Osteoblast (primary cell): ENCODE data around the gene RNH1. TPM values are rescaled to one million over a fixed set of nuclear protein-coding genes. Genes with fewer than 3 reads are reported as not detected.
A peak's percentile ranks its signal among the peaks of the same experiment; 100 is the strongest.

Source experiments
- DNase-seq: peaks from one replicate; pipeline ENCODE4 v3.0.0; 2011; ENCODE audit warnings: low spot score, mixed read lengths; ENCODE audit not compliant: insufficient read length; ENCODE audit errors: missing footprints
- H2AFZ ChIP-seq: 2 replicates; pipeline ENCODE4 v1.6.0; 2011; ENCODE audit warnings: mild to moderate bottlenecking, low read length
- H3K27ac ChIP-seq: 2 replicates; pipeline ENCODE4 v1.5.1; 2011; ENCODE audit warnings: mild to moderate bottlenecking, low read depth, low read length, moderate library complexity
- H3K27me3 ChIP-seq: 2 replicates; pipeline ENCODE4 v1.6.0; 2012; ENCODE audit warnings: mild to moderate bottlenecking, control low read depth, inconsistent platforms, low read length, moderate library complexity; ENCODE audit not compliant: insufficient read depth
- H3K36me3 ChIP-seq: 2 replicates; pipeline ENCODE4 v1.5.1; 2011; ENCODE audit warnings: mild to moderate bottlenecking, low read length, control low read depth, moderate library complexity; ENCODE audit not compliant: insufficient read depth
- H3K4me1 ChIP-seq: 2 replicates; pipeline ENCODE4 v1.5.1; 2011; ENCODE audit warnings: mild to moderate bottlenecking, low read length, control low read depth, moderate library complexity; ENCODE audit not compliant: insufficient read depth
- H3K4me2 ChIP-seq: 2 replicates; pipeline ENCODE4 v1.6.0; 2011; ENCODE audit warnings: mild to moderate bottlenecking, low read length; ENCODE audit not compliant: insufficient read depth
- H3K4me3 ChIP-seq: fragments of 200-600 bp; sonication (generic); 3 replicates; pipeline ENCODE4 v1.5.1; 2012; ENCODE audit warnings: mild to moderate bottlenecking, low read length, inconsistent platforms; ENCODE audit not compliant: insufficient read depth
- H3K79me2 ChIP-seq: 2 replicates; pipeline ENCODE4 v1.6.0; 2012; ENCODE audit warnings: mild to moderate bottlenecking, low read length, control low read depth, inconsistent platforms; ENCODE audit not compliant: insufficient read depth
- H3K9me3 ChIP-seq: 2 replicates; pipeline ENCODE4 v1.5.1; 2011; ENCODE audit warnings: low read depth, low read length, control low read depth
- H4K20me1 ChIP-seq: 2 replicates; pipeline ENCODE4 v1.6.0; 2012; ENCODE audit warnings: mild to moderate bottlenecking, low read length, control low read depth; ENCODE audit not compliant: insufficient read depth
- total RNA-seq: library from RNA; depleted of rRNA; stranded (reverse); fragments of >200 nt; gene quantifications from 2 replicates; pipeline ENCODE4 v1.2.3, GENCODE V29; 2012
- TF ChIP-seq, protein P1 (sequence below): IDR thresholded peaks from 2 replicates; pipeline ENCODE4 v1.5.1; 2011; ENCODE audit warnings: mild to moderate bottlenecking, low read depth, low read length, moderate library complexity; ENCODE audit errors: extremely low read depth

RNH1 gene
- total RNA-seq, 1 donor, result 506 TPM

DNA sequence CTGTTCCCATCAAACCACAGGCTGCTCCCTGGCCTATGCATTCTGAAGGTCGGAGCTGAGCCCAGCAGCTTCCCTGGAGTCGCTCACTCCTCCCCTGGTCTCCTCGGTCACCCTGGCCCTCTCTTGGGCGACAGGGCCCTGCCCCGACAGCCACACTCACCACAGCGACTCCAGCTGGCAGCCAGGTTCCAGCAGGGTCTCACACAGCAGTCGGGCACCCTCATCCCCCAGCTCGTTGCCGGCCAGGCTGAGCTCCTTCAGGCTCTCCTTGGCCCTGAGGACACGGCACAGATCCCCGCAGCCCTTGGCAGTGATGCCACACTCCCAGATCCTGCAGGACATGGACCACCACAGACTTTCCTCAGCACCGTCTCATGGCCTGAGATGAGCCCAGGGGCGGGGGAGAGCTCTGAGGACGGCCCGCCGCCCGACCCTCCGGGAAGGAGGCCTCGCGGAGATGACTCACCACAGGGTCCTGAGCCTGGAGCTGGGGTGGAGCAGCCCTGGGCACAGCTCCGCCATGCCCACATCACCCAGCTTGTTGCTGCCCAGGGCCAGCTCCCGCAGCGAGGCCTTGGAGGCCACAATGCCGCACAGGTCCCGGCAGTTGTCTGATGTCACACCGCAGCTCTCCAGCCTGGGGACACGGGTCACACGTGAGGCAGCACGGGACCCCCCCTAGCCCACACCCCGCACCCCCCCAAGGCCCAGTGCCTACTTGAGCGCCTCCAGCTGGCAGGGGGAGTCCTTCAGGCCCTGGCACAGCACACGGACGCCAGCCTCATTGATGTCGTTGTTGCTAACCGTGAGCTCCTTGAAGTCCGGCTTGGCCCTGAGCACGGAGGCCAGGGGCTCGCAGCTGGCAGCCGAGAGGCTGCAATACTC lies 8.5 kb downstream of the RNH1 start:
- peaks cover 58% of the 10 kb centered on the region for H3K79me2 ChIP-seq
- no peak overlapping the region for H3K4me2 ChIP-seq
- TF ChIP-seq, protein P1, sequence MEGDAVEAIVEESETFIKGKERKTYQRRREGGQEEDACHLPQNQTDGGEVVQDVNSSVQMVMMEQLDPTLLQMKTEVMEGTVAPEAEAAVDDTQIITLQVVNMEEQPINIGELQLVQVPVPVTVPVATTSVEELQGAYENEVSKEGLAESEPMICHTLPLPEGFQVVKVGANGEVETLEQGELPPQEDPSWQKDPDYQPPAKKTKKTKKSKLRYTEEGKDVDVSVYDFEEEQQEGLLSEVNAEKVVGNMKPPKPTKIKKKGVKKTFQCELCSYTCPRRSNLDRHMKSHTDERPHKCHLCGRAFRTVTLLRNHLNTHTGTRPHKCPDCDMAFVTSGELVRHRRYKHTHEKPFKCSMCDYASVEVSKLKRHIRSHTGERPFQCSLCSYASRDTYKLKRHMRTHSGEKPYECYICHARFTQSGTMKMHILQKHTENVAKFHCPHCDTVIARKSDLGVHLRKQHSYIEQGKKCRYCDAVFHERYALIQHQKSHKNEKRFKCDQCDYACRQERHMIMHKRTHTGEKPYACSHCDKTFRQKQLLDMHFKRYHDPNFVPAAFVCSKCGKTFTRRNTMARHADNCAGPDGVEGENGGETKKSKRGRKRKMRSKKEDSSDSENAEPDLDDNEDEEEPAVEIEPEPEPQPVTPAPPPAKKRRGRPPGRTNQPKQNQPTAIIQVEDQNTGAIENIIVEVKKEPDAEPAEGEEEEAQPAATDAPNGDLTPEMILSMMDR, result no peak

DNA sequence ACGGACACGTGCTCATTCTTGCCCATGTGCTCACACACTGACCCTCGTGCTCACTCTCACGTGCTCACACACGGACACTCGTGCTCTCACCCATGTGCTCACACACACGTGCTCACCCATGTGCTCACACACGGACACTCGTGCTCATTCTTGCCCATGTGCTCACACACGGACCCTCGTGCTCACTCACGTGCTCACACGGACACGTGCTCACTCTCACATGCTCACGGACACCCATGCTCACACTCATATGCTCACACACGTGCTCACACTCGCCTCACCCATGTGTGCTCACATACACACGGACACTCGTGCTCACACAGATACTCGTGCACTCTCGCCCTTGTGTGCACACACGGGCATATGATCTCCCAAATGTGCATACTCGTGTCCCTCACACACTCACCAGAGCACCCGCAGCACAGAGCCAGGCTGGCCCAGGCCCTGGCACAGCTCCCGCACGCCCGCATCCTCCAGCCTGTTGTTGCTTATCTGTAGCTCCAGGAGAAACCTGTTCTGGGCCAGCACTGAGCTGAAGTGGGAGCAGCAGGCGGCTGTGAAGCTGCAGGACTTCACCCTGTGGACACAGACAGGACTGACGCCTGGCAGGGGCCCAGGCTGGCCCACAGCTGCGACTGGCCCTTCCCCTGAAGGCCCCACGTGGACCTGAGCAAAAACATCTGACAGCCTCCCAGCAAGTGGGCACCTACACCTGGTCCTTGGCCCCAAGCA lies 9.3 kb downstream of the RNH1 start:
- Histone ChIP-seq H3K4me1 (peaks cover 3% of the 10 kb centered on the region), H3K4me2 (no peak overlapping the region), H3K36me3 (peaks cover 63% of the 10 kb centered on the region), H3K79me2 (peaks cover 51% of the 10 kb centered on the region), H3K4me3 (no peak overlapping the region), H2AFZ (no peak overlapping the region), H4K20me1 (peaks cover 43% of the 10 kb centered on the region), H3K9me3 (no peaks in the 10 kb centered on the region), H3K27ac (no peak overlapping the region), H3K27me3 (no peaks in the 10 kb centered on the region)
- peak; percentile 84 for DNase-seq
- TF ChIP-seq, protein P1, result no peak

More for the DNA sequence above, 8.5 kb downstream of the RNH1 start:
- Histone ChIP-seq H2AFZ (no peak overlapping the region), H3K36me3 (peaks cover 63% of the 10 kb centered on the region), H4K20me1 (peaks cover 45% of the 10 kb centered on the region), H3K4me3 (no peak overlapping the region), H3K9me3 (no peaks in the 10 kb centered on the region), H3K4me1 (peaks cover 9% of the 10 kb centered on the region), H3K27ac (no peak overlapping the region), H3K27me3 (no peaks in the 10 kb centered on the region)
- DNase-seq, result peak; percentile 64

DNA sequence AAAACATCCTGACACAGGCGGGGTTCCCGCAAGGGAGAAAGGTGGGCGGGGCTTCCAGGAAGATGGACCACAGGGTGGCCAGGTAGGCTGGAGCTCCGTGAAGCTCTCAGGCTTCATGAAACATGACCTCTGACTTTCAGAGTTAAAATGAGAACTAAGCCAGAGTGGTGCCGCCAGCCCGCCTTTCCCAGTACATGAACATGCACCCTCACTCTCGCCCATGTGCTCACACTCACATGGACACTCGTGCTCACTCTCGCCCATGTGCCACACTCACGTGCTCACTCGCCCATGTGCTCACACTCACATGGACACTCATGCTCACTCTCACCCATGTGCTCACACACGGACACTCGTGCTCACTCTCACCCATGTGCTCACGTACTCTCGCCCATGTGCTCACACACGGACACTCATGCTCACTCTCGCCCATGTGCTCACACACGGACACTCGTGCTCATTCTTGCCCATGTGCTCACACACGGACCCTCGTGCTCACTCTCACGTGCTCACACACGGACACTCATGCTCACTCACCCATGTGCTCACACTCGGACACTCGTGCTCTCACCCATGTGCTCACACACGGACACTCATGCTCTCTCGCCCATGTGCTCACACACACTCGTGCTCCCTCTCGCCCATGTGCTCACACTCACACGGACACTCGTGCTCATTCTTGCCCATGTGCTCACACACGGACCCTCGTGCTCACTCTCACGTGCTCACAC lies 10.0 kb downstream of the RNH1 start:
- Histone ChIP-seq H3K4me3 (no peak overlapping the region), H3K27me3 (no peaks in the 10 kb centered on the region), H4K20me1 (peaks cover 37% of the 10 kb centered on the region), H3K36me3 (peaks cover 66% of the 10 kb centered on the region), H3K4me2 (no peak overlapping the region), H3K9me3 (no peaks in the 10 kb centered on the region), H3K79me2 (peaks cover 44% of the 10 kb centered on the region), H3K4me1 (no peaks in the 10 kb centered on the region), H2AFZ (no peak overlapping the region), H3K27ac (no peak overlapping the region)
- DNase-seq, result no peak
- TF ChIP-seq, protein P1, result no peak
